Stimulated activated CD8-positive, alpha-beta memory T cell treated with anti-CD3 and anti-CD28 coated beads, Interleukin-15, amount 100 ng/mL, for 48 hours (primary cell): ENCODE results near the gene NCBP1.
A peak's percentile ranks its signal among the peaks of the same experiment; 100 is the strongest.
"Not testable (repeated sequence)": the region's sequence is repeated elsewhere in the genome, so short reads cannot be mapped to it uniquely, and the experiment has no call there.

Experiments used
- DNase-seq, 2 donors: peaks; one replicate each; pipeline ENCODE4 v3.0.0-alpha.2; 2020; ENCODE audit warnings: low read depth in 2 of 2

The NCBP1 gene

GRCh38 chr9:97672403-97672802 is 38.8 kb downstream of the NCBP1 start:
- no peak for DNase-seq

- no peak for DNase-seq
Measured at GRCh38 chr9:97673922-97674321, 40.3 kb downstream of the NCBP1 start.

- no peak for DNase-seq
Measured at GRCh38 chr9:97675655-97676054, 42.0 kb downstream of the NCBP1 start.

- no peak for DNase-seq
Measured at GRCh38 chr9:97682242-97682641, 48.6 kb downstream of the NCBP1 start.

GRCh38 chr9:97688654-97689053 is 55.0 kb downstream of the NCBP1 start:
- no peak for DNase-seq

- DNase-seq, result no peak
Measured at GRCh38 chr9:97689401-97690180, 56.0 kb downstream of the NCBP1 start.

GRCh38 chr9:97694769-97695168 is 61.1 kb downstream of the NCBP1 start:
- DNase-seq, result no peak

- DNase-seq, result no peak
Measured at GRCh38 chr9:97695390-97695789, 61.8 kb downstream of the NCBP1 start.

GRCh38 chr9:97695995-97696802 is 62.6 kb downstream of the NCBP1 start:
- no peak for DNase-seq

GRCh38 chr9:97696803-97697601 is 63.4 kb downstream of the NCBP1 start, which contains the start of gene XPA:
XPA (minus strand) TSS chr9:97697340; CDS start chr9:97697292, 48 bp downstream.
- DNase-seq, result peak; percentile 97 to 98

GRCh38 chr9:97697837-97698236 is 64.2 kb downstream of the NCBP1 start:
- no peak for DNase-seq

GRCh38 chr9:97698865-97699264 is 65.2 kb downstream of the NCBP1 start:
- no peak for DNase-seq

GRCh38 chr9:97699281-97699680 is 65.7 kb downstream of the NCBP1 start:
- not testable (repeated sequence) for DNase-seq

- DNase-seq, result not testable (repeated sequence)
Measured at GRCh38 chr9:97699824-97700223, 66.2 kb downstream of the NCBP1 start.

GRCh38 chr9:97703437-97704344 is 70.1 kb downstream of the NCBP1 start:
- peak in 1 of 2 donors; percentile 15 for DNase-seq

- DNase-seq, result no peak
Measured at GRCh38 chr9:97704345-97704677, 70.7 kb downstream of the NCBP1 start.

- no peak for DNase-seq
Measured at GRCh38 chr9:97704851-97705250, 71.2 kb downstream of the NCBP1 start.

GRCh38 chr9:97705354-97705950 is 71.8 kb downstream of the NCBP1 start:
- no peak for DNase-seq

- DNase-seq, result no peak
Measured at GRCh38 chr9:97706246-97706645, 72.6 kb downstream of the NCBP1 start.

- DNase-seq, result no peak
Measured at GRCh38 chr9:97710356-97711222, 77.0 kb downstream of the NCBP1 start.
